ENCODE results near the gene CORO7. TPM values are rescaled to one million over a fixed set of nuclear protein-coding genes. Genes with fewer than 3 reads are reported as not detected.
"Not testable (repeated sequence)": the region's sequence is repeated elsewhere in the genome, so short reads cannot be mapped to it uniquely, and the experiment has no call there.

CORO7 gene
- total RNA-seq, 1 experiment from 2014 or later: 10.6 TPM

GRCh38 chr16:4402439-4403132, 13.8 kb downstream of the CORO7 start:
- DNase-seq (ENCODE audit: low spot score): peak; percentile 53

GRCh38 chr16:4401510-4401909, 14.9 kb downstream of the CORO7 start:
- no peak for DNase-seq (ENCODE audit: low spot score)

- DNase-seq (ENCODE audit: low spot score): no peak
Measured at GRCh38 chr16:4401094-4401501, 15.3 kb downstream of the CORO7 start.

GRCh38 chr16:4399001-4399730, 17.2 kb downstream of the CORO7 start:
- DNase-seq (ENCODE audit: low spot score): no peak

- no peak for DNase-seq (ENCODE audit: low spot score)
Measured at GRCh38 chr16:4395055-4395726, 21.2 kb downstream of the CORO7 start.

- DNase-seq (ENCODE audit: low spot score): not testable (repeated sequence)
Measured at GRCh38 chr16:4393850-4394249, 22.5 kb downstream of the CORO7 start.

GRCh38 chr16:4393240-4393600, 23.2 kb downstream of the CORO7 start:
- DNase-seq (ENCODE audit: low spot score): peak; percentile 57

- DNase-seq (ENCODE audit: low spot score): peak; percentile 90
Measured at GRCh38 chr16:4392382-4393239, 23.8 kb downstream of the CORO7 start.

- no peak for DNase-seq (ENCODE audit: low spot score)
Measured at GRCh38 chr16:4391631-4392381, 24.6 kb downstream of the CORO7 start.

- no peak for DNase-seq (ENCODE audit: low spot score)
Measured at GRCh38 chr16:4390266-4391260, 25.8 kb downstream of the CORO7 start.

- DNase-seq (ENCODE audit: low spot score): no peak
Measured at GRCh38 chr16:4389051-4389955, 27.1 kb downstream of the CORO7 start.

- DNase-seq (ENCODE audit: low spot score): no peak
Measured at GRCh38 chr16:4388271-4389021, 27.9 kb downstream of the CORO7 start.

- DNase-seq (ENCODE audit: low spot score): no peak
Measured at GRCh38 chr16:4387781-4388180, 28.6 kb downstream of the CORO7 start.

GRCh38 chr16:4386951-4387565, 29.3 kb downstream of the CORO7 start:
- no peak for DNase-seq (ENCODE audit: low spot score)

GRCh38 chr16:4386451-4386805, 30.0 kb downstream of the CORO7 start:
- no peak for DNase-seq (ENCODE audit: low spot score)

GRCh38 chr16:4385789-4386450, 30.5 kb downstream of the CORO7 start:
- no peak for DNase-seq (ENCODE audit: low spot score)
